GM20000 (cell line): ENCODE results near the gene GPX8.

Experiments
- DNase-seq: peaks from one replicate; pipeline ENCODE4 v3.0.0; 2012; ENCODE audit warnings: low spot score
- TF ChIP-seq, protein P1 (sequence below): IDR thresholded peaks from 2 replicates; pipeline ENCODE4 v1.5.1; 2012; ENCODE audit warnings: mild to moderate bottlenecking, control low read depth; ENCODE audit errors: extremely low read depth, missing control alignments

The GPX8 gene, protein sequence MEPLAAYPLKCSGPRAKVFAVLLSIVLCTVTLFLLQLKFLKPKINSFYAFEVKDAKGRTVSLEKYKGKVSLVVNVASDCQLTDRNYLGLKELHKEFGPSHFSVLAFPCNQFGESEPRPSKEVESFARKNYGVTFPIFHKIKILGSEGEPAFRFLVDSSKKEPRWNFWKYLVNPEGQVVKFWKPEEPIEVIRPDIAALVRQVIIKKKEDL

DNA sequence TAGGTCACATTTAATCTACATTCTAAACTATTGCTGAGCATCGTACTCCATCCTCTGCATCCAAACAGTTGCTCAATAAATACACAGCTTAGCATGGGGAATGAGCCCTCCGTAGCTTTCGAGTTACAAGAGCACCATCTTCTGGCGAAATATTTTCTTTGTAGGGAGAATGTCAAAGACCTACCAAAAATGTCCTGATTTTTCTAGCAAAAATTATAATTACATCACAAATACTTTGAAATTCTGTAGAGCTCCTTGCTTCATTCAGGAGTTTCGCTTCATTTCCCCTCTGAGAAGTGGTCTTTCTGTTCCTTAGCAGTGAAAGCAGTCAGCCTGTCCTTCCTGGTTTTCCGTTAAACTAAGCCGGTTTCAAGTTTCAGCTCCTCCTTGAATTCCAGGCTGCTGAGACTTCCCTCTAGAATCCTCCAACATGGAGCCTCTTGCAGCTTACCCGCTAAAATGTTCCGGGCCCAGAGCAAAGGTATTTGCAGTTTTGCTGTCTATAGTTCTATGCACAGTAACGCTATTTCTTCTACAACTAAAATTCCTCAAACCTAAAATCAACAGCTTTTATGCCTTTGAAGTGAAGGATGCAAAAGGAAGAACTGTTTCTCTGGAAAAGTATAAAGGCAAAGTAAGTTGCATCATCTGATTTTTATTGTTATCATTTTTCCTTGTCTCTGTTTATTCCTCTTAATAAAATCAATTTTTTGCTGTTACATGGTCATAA is at the start of gene GPX8:
GPX8 (plus strand) TSS at position 409 of the 730 bp plus-strand sequence; CDS start at position 431, 22 bp downstream.
- TF ChIP-seq, protein P1, sequence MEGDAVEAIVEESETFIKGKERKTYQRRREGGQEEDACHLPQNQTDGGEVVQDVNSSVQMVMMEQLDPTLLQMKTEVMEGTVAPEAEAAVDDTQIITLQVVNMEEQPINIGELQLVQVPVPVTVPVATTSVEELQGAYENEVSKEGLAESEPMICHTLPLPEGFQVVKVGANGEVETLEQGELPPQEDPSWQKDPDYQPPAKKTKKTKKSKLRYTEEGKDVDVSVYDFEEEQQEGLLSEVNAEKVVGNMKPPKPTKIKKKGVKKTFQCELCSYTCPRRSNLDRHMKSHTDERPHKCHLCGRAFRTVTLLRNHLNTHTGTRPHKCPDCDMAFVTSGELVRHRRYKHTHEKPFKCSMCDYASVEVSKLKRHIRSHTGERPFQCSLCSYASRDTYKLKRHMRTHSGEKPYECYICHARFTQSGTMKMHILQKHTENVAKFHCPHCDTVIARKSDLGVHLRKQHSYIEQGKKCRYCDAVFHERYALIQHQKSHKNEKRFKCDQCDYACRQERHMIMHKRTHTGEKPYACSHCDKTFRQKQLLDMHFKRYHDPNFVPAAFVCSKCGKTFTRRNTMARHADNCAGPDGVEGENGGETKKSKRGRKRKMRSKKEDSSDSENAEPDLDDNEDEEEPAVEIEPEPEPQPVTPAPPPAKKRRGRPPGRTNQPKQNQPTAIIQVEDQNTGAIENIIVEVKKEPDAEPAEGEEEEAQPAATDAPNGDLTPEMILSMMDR, result no peak
- DNase-seq, result peak; percentile 20

DNA sequence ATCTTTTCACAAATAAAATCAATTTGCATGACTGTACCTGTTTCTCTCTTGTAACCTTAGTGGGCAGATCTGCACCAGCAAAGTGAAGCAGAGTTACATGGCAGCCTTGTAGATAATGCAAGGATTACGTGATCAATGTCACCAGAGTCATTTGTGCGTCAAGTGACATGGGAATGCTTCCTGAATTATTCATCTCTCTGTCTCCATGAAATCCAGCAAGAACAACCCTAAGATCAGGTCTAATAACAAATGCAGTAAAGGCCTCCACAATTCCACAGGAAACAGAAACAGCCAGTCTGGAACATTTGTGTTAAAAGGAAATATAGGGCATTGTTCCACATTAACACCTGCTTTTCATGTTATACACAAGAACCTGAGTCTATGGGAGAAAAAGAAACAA is 49.8 kb upstream of the GPX8 start:
- DNase-seq, result no peak

DNA sequence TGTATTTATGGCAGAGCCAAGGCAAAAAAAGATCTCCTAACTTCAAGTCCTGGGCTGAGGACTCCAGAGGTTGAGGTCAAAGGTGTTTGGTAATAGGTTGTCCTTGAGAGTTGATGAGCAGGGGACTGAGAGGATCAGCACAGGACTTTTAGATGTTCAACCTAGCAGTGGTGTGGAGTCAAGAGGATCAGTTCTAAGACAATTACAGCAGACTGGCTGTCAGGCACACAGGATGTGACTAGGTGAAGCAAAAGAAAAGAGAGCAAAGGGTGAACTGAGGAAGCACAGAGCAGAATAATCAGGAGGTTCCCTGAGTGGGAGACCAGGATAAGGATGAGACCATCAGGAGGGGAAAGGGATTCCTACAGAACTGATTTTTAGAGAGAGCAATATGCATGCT is 46.6 kb upstream of the GPX8 start:
- TF ChIP-seq, protein P1, result no peak

More for the DNA sequence above, 49.8 kb upstream of the GPX8 start:
- TF ChIP-seq, protein P1, result no peak

DNA sequence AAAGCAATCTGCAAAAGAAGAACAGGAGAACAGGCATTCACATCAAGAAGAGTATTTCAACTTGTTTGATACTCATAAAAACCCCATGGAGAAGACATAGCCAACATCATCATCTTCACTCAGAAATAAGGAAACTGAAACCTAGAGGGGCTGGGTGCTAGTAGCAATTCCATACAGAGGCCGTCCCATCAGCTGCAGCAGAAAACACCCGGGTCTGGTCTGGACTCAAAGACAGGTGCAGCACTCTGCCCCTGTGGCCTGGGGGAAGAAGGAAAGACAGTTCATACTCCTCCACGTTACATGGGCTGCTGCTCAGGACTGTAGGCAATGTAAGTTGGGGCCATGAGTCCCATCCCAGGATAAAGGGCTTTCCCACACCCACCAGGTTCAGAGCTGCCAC is 45.9 kb upstream of the GPX8 start:
- TF ChIP-seq, protein P1, result no peak
- no peak for DNase-seq

More for the DNA sequence above, 46.6 kb upstream of the GPX8 start:
- no peak for DNase-seq

DNA sequence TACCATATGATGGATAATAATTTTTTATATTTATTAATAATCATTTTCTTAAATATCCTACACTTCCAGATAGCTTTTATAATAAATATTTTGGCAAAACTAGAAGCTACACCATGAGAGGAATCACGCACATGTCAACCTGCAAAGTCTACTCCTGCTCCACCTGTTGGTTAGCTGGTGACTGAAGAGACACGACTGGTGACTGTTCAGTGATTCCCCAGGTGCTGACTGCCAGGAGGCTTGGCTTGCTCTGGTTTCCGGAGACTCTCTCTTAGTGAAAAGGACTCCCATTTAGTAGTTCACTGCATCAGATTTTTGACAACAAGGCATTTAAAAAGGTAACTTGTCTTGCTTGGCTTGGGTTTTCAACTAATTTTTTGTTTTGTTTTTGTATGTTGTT is 36.6 kb upstream of the GPX8 start:
- TF ChIP-seq, protein P1, result no peak
- no peak for DNase-seq

DNA sequence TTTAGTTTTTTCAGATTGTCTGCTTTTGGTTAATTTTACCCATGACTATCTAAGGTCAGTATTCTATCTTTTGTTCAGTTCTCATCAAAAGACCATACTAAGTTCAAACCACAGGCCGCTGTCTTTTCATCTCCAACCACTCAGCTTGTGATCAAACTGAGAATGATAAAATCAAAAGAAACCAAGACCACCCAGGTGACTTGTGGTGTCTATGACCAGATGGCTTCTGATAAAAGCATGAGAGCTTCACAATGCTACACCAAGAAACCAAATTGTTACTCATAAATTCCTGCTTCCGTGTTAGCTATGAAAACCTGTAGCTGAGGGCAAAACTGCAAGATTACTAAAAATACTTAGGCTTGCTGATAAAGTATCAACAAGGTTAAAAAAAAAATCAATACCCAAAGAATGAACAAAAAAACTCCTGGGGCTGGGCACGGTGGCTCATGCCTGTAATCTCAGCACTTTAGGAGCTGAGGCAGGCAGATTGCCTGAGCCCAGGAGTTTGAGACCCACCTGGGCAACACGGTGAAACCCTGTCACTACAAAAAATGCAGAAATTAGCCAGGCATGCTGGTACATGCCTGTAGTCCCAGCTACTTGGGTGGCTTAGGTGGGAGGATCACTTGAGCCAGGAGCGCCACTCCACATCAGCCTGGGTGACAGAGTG is 25.8 kb upstream of the GPX8 start:
- no peak for DNase-seq
- TF ChIP-seq, protein P1, result no peak

DNA sequence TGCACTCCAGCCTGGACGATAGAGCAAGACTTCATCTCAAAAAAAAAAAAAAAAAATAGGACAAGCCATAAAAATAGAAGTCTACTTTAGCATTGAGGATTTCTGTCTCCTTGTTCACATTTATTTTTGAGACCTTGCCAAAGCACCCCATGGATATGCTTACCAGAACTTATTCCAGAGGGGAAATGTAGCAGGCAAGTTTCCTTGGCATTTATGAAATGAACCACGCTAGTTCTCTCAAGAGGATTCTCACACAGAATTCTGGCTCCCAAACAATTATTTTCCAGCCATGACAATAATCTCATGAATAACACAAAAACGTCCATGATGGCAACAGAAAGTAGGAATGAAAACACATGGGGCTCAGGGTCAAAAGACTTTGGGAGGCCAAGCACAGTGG is 23.4 kb upstream of the GPX8 start:
- no peak for DNase-seq
- TF ChIP-seq, protein P1, result no peak
